NCI-H2227 (cell line): ENCODE results near the gene TRMT11.
A peak's percentile ranks its signal among the peaks of the same experiment; 100 is the strongest.
"Not testable (repeated sequence)": the region's sequence is repeated elsewhere in the genome, so short reads cannot be mapped to it uniquely, and the experiment has no call there.

Source experiments
- DNase-seq: peaks from one replicate; lab custom pipeline; 2025; ENCODE audit not compliant: unreplicated experiment; lab: John Stamatoyannopoulos, UW

TRMT11 gene

GRCh38 chr6:125986301-125987025, at the start of gene TRMT11:
TRMT11 (plus strand) TSS chr6:125986540; CDS start chr6:125986551, 11 bp downstream.
- DNase-seq = peak; percentile 95

DNA sequence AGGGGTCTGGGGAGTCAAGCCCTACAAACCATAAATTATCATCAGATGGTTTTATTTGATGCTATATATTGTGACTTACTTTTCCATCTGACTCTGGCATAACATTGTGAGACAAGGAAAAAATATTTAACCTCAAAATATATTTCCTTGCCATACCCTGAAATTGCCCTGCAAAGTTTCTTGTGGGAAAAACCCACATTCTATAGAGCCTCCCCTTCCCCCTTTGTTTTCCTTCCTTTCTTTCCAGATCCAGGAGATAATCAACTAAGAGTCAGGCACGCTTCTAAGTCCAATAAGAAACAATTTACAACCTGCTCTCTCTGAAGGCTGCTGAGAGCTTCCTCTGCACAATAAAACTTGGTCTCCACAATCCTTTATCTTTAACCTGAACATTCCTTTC, 47.3 kb upstream of the TRMT11 start:
- no peak for DNase-seq

DNA sequence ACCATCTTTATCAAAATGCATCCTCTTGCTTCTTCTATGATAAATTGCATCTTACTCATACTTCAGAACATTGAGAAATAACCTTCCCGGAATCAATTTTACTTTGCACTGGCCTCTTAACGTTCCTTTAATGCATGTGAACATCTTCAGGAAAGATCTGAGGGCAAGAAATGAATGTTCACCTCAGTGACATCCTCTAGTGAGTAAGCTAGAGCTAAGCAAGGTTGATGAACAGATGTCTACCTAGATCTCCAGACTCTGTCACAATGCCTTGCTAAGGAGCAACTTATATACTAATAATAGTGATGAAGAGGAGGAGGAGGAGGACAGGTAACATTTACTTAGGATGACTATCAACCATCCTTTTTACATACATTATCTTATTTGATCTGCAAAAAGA, 46.5 kb upstream of the TRMT11 start:
- DNase-seq = no peak

DNA sequence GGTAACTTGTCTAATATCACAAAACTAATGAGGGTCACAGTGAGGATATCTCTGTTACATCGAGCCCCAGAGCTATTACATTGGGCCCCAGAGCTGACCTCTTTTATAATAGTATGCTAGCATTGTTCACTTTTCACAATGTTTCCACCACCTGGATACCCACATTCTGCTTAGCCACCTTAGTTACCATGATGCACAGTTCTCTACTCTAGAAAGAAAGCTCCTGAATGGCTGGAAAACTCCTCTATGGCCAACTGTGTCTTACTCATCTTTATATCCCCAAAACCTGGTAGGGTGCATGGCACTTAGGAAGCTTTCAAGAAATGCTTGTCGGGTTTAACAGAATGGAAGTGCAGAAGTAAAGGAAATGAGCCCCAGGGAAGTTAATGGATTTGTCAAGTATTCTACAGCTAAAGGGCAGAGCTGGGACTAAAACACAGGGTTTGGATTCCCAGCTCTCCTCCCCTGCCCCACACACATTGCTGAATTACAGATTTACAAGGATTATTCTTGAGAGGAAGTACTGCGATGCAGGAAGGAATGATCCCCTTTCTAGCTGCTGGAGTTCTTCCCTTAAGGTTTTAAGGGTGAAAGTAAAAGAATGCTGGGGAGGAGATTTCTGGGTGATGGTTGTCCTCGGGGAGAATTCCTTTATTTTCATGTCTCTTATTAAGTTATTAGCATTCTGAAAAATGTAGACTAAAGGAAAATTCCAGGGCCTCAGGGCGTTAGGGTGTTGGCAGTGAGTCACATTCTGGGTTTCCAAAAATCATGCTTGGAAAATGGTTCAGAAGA, 45.9 kb upstream of the TRMT11 start:
- DNase-seq = no peak

DNA sequence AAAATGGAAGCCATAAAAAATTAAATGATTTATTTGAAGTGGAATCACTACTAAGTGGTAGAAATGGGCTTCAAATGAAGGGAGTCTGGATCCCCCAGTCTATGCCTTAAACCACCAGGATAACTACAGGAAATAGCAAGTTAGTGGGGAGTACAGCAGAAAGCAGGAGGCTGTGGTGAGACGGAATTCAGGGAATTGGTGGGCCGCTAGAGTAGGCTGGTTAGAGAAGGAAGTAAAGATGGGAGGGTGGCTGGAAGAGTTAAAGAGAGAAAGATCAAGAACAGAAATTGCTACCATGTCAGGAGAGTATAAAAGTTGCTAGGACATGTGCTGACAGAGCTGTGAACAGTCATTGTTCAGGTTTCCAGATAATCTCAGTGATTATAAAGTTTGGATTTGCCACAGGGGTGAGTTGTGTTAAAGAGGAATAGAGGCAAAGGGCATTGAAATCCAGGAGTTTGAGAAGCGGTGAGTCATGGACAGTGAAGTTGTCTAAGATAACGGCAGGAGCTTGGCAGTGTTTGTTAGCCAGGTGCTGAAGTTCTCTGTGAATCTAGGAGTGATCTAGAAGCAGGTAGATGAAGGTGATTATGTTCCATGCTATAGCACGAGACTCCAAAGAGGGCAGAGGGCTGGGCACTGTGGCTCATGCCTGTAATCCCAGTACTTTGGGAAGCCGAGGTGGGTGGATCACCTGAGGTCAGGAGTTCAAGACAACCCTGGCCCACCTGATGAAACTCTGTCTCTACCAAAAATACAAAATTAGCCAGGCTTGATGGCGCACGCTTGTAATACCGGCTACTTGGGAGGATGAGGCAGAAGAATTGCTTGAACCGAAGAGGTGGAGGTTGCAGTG, 43.4 kb upstream of the TRMT11 start:
- DNase-seq = no peak

DNA sequence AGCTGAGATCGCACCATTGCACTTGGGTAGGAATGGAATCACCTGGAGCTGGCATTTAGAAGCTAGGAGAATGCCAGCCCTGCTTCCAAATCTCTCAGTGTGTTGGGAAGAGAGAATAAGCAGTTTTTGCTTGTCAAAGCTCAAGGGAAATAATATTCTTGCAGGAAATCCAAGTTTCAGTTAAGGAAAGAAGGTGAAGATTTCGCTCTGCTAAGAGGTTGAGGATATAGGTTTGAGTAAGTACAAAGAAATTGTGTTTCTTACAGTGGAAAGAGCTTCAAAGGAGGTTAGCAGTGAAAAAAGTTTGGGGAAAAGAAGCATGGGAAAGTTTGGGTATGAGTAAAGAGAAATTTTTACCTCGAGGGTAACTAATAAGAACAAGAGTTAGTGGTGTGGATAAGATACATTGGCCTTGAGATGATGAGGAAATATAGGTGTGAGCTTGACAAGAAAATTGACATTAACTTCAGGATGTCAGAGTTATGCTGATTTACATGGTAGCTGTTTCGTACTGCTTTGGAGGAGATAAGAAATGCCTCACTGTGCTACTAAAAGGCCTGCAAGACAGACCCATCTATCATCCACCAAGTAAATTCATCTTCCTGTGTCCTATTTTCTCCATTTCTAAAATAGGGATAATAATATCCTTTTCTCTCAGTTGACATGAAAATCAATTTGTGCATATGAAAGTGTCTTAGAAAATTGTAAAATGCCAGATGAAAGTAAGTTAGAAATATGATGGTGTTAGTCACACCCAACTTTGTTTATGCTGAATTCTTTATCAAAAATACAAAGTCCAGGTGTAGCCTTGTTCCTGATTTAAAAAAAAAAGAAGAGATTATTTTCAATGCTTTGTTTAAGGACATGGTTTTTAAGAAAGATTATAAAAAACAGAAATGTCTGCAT, 42.6 kb upstream of the TRMT11 start:
- DNase-seq = no peak

DNA sequence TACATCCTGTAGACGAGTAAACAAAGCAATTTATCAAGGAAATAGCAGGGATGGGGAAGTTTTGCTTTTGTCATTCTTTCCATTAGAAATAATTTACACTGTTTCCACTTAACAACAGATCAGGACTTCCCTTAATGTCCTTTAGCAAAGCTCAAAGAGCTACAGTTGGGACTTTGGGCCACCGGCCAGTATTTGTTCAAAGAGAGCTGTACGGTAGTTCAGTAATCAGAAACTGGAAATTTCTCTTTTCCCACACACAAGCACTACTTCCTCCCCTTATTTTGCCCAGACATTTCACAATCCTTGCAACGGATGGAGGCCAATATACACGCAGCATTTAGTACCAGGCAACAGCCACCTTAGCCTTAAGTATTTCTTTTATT, 41.9 kb upstream of the TRMT11 start:
- DNase-seq = no peak

GRCh38 chr6:125944896-125945295, 41.4 kb upstream of the TRMT11 start:
- DNase-seq = no peak

GRCh38 chr6:125945378-125946141, 40.8 kb upstream of the TRMT11 start:
- DNase-seq = no peak

DNA sequence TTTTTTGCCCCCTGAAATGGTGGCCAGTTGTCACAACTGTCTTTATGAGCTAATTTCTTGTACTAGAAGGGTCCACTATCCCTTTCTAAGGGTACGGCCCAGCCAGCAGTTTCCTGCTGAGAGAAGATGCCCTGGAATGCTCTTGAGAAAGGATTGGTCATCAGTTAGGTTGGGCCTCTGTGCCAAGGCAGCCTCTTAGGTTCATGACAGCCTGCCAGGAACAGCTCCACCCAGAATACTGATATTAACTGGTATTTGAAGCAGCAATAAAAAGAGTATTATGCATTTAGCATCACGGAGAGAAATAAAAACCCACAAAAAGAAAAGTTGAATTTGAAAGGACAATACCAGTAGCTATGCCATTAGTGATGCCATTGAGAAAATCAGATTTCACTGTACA, 38.7 kb upstream of the TRMT11 start:
- no peak for DNase-seq

GRCh38 chr6:125948455-125948854, 37.9 kb upstream of the TRMT11 start:
- no peak for DNase-seq

DNA sequence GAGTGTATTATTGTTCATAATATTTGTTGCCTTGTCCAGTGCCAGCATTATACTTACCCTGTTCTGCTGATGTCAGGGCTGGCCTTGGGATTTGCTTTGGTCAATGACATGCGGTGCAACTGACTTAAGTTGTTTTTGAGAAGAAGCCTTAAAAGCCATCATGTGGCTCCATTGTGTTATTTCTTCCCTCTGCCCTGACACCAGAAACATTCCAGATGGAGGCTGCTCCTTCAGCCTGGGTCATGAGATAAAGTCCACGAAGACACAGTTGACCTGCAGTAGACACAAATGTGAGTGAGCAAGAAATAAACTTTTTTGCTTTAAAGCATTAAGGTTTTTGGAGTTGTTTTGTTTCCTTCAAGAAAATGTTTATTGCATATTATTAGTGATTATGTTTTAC, 37.3 kb upstream of the TRMT11 start:
- DNase-seq = no peak

DNA sequence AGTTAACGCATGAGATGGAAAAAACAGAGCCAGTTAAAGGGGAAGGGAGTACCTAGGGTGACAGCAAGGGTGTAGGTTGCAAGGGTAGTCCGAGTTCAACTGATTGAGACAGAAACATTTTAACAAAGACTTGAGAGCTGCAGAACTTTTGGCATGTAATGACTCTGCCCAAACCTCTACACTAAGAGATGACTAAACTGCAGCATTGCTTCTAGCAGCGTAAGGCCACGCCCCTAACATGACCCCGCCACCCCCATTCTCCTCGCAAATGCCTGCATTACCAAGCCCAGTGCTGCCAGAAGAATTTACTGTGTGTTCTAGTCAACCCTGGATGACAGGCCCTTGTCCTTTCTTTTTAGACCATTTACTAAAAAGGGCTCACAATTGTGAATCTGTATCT, 36.0 kb upstream of the TRMT11 start:
- DNase-seq = no peak

DNA sequence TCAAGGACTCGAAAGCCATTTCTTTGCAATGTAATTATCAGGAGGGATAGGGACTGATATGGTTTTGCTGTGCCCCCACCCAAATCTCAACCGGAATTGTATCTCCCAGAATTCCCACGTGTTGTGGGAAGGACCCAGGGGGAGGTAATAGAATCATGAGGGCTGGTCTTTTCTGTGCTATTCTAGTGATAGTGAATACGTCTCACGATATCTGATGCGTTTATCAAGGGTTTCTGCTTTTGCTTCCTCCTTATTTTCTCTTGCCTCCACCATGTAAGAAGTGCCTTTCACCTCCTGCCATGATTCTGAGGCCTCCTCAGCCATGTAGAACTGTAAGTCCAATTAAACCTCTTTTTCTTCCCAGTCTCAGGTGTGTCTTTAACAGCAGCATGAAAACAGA, 35.6 kb upstream of the TRMT11 start:
- DNase-seq = not testable (repeated sequence)

DNA sequence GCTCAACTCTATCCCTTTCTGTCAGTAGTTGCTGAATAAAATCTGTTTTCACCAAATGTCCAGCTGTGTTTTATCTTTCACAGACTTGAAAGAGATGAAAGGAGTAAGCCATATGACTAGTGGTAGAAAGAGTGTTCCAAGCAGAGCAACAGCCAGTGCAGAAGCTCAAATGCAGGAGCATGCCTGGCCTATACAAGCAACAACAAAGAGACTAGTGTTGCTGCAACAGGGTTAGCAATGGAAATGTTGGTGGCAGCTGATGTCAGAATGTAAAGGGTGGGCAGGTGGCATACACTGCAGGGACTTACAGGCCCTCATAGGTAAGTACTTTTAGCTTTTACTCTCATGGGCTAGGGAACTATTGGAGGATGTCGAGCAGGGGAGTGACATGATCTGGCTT, 35.0 kb upstream of the TRMT11 start:
- no peak for DNase-seq

DNA sequence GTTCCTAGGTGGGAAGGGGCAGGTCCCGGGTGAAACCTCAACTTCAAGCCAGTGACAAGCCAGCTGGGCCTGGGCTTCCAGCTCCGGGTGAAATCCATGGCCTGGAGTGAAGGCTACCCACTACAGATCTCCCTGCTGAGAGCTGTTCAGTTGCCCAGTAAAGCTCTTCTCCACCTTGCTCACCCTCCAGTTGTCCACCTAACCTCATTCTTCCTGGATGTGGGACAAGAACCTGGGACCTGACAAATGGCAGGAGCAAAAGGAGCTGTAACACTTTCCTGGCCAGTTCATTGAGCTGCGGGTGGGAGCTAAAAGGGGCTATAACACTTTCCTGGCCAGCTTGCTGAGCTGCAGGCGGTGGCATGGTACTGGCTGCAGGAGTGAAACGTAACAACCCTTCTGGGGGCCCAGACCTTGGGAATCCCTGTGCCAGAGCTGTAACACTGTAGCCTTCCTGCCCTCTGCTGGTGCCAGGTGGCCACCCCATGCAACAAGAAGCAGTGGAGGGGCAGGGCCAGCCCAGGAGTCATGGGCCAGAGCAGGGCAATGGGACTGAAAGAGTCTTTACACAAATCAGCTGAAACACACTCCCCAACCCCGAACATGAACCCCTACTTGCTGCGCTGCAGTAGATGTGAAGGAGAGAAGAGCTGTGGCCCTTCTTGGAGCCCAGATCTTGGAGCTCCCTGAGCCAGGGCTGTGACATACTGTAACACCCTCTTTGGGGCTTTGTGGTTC, 33.4 kb upstream of the TRMT11 start:
- DNase-seq = no peak

DNA sequence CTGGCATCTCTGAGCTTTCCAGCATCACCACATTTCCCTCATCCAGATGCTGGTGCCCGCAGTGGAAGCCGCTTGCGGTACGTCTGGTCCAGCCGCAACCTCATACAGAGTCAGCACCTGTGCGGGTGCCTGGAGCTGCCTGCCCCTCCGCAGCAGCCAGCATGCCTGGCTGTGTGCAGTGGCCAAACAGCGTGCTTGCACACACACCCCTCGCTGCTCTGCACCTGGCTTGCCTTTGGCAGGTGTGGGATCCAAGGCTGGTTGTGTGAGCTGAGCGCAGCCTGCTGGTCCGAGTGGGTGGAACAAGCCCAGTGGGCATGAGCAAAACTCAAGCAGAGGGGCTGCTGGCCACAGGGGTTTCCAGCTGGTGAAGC, 32.9 kb upstream of the TRMT11 start:
- DNase-seq = peak; percentile 19

DNA sequence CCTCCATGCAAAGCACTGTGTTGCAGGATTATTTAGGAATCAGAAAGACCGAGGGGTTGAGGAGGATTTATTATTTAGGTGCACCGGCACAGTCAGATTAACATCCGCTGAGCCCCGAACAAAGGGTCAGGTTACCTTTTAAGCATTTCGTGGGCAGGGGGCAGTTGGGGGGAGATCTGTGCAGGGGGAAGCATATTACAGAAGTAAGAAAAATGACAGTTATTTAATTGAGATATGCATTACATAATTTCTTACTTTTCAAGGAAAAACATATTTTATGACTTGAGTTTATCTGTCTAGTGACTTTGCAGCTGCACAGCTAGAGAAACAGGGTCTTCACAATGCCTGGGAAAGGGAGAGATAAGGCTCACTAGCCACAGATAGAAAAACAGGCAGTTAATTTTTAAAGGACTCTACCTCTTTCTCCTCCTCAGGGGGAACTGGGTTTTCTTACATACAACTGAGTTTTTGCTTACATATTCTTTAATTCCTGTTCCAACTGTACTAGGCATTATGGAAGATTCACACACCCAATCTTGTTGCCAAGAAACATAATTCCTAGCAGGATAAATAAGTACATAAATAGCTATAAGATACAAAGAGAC, 31.5 kb upstream of the TRMT11 start:
- no peak for DNase-seq

DNA sequence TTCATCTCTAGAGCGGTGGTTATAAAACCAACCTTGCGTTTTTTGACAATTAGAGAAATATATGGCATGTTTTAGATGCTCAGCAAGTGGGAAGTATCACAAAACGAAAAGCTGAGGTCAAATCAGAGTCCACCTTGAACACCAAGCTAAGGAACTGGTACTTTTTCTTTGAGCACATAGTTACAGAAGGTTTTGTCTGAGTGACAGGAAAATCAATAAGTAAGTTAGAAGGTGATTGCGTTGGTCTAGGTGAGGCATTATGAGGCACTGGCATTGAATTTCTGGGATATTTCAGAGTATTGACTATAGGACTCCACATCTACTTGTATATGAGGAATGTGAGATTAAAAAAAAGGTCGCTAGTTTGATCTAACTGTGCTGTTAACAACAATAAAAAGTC, 30.4 kb upstream of the TRMT11 start:
- no peak for DNase-seq
